ENCODE data around the gene VPS51. TPM values are rescaled to one million over a fixed set of nuclear protein-coding genes. Genes with fewer than 3 reads are reported as not detected.

Gene VPS51
- total and polyA plus RNA-seq, 9 of the 15 experiments (the other 6 are each of a cell fraction or from before 2014, with no cell fraction given), result 1.8 to 143 (median 46.8) TPM

DNA sequence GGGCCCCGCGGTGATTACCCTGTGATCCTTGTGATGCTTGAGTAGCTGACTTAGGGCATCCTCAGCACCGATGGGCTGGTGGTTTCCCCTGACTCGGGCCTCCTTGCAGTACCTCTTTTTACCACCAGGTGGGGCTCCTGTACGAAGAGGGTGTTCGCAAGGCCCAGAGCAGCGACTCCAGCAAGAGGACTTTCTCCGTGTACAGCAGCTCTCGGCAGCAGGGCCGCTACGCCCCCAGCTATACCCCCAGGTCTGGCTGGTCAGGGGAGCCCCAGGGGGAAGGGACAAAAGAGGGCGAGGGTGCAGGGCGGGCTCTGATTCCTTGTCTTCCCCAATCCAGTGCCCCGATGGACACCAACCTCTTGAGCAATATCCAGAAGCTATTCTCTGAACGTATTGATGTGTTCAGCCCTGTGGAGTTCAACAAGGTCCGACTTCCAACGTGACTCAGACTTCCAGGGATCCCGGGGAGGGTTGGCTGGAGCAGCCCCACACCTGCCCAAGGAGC lies 14.4 kb downstream of the VPS51 start:
- peaks cover 21 to 48% of the 10 kb centered on the region in 2 experiments for H3K4me1 ChIP-seq (replicated peaks in 1 of 2; ENCODE audit: control insufficient read depth in 2 of 2, insufficient read depth in 2 of 2, low read length in 2 of 2)
- H3K27ac ChIP-seq (ENCODE audit: extremely low read depth, low read depth, low read length), result no peak overlapping the region; the same call in 2 of the 3 replicates
- no peak overlapping the region for H2AFZ ChIP-seq (ENCODE audit: low read depth, low read length)
- peak overlapping the region in 1 of 2 experiments; percentile 75; a peak in 2 of 4 replicates for H3K9ac ChIP-seq (ENCODE audit: insufficient read depth in 1 of 2, low read depth in 2 of 2, low read length in 2 of 2)
- DNase-seq (ENCODE audit: extremely low read depth in 1 of 4, low spot score in 3 of 4), result peak; percentile 76 to 88 (median 80)
- H3K36me3 ChIP-seq (ENCODE audit: control insufficient read depth, insufficient read depth, low read length), result peaks cover 25% of the 10 kb centered on the region; the same call in 2 of the 3 replicates
- peaks cover 5% of the 10 kb centered on the region; the same call in 2 of the 3 replicates for H3K79me2 ChIP-seq (ENCODE audit: control insufficient read depth, insufficient read depth, low read length)
- no peaks in the 10 kb centered on the region for H4K20me1 ChIP-seq (replicated peaks; ENCODE audit: control insufficient read depth, insufficient read depth, low read length)
- intact Hi-C loops (cut with micrococcal nuclease), result loop anchor here (2.0 to 10.0 kb wide), 5 partner anchors 70 to 263 kb away; partner anchors contain the start of genes CAPN1 and CDC42EP2
- H3K9me1 ChIP-seq (ENCODE audit: control insufficient read depth, insufficient read depth, low read length), result no peaks in the 10 kb centered on the region
- peak overlapping the region; percentile 14; the same call in 1 of the 2 replicates for H3K4me2 ChIP-seq (ENCODE audit: insufficient read depth, low read length)
- 6% methylated on average over 18 of the region's 18 CpGs for WGBS (ENCODE audit: insufficient coverage, low coverage, missing lambda C conversion rate)
- H3K4me3 ChIP-seq, result no peak overlapping the region
- ATAC-seq, result peak; percentile 59
- CTCF ChIA-PET (ENCODE audit: low intra/inter-chr PET ratio), result interaction anchor here (0.7 to 1.9 kb wide), 3 partner anchors 70 to 219 kb away, joined by 6 to 16 read pairs (median 10); partner anchors contain the start of gene CAPN1
- POLR2A ChIA-PET, result interaction anchor here (0.5 to 7.2 kb wide), 15 partner anchors 14 to 348 kb away, joined by 3 to 92 read pairs (median 4); partner anchors contain the start of genes BATF2, NEAT1, POLA2 and SPDYC
- peak; percentile 98 for FAIRE-seq
- no TSS peak for BruUV-seq (replicated peaks)
- no peaks in the 10 kb centered on the region for H3K9me3 ChIP-seq (replicated peaks; ENCODE audit: control insufficient read depth, insufficient read depth, low read depth, low read length)
- in situ Hi-C loops (cut with MboI), result no loop called here
- H3K27me3 ChIP-seq (ENCODE audit: control insufficient read depth in 2 of 2, insufficient read depth in 2 of 2, low read length in 2 of 2), result no peaks in the 10 kb centered on the region
- TF ChIP-seq ZNF140 (CRISPR knock-in tag; IDR thresholded peaks at IDR 0.05) (no peak), CREB1 (IDR thresholded peaks at IDR 0.05) (no peak; the same call in 1 of the 2 replicates), CREB1 (CRISPR knock-in tag; IDR thresholded peaks at IDR 0.05) (no peak), MED1 (CRISPR knock-in tag; IDR thresholded peaks at IDR 0.05; ENCODE audit: borderline replicate concordance) (no peak), ZNF766 (CRISPR knock-in tag; conservative IDR thresholded peaks at IDR 0.05) (no peak), SRF (CRISPR knock-in tag; IDR thresholded peaks at IDR 0.05) (no peak), JUND (IDR thresholded peaks at IDR 0.05; ENCODE audit: borderline replicate concordance, low read depth, low read length) (peak; percentile 38; the same call in 1 of the 2 replicates), JUND (tag; IDR thresholded peaks at IDR 0.05; ENCODE audit: borderline replicate concordance, low read depth, low read length) (no peak), HNRNPK (IDR thresholded peaks at IDR 0.05; ENCODE audit: low read depth, low read length, poor library complexity, severe bottlenecking) (no peak), CEBPG (CRISPR knock-in tag; IDR thresholded peaks at IDR 0.05) (0 out of 2 replicates have a peak, but pooled peaks have one; percentile 56), CEBPG (tag; conservative IDR thresholded peaks at IDR 0.05 in 1 of 2, IDR thresholded peaks at IDR 0.05 in 1 of 2) (peak in 1 of 2 experiments; percentile 77; a peak in 2 of 4 replicates), SMC3 (conservative IDR thresholded peaks at IDR 0.05; ENCODE audit: insufficient read depth, low read depth, low read length) (peak; percentile 73), CEBPB (tag; IDR thresholded peaks at IDR 0.05) (peak; percentile 86), ZNF785 (CRISPR knock-in tag; IDR thresholded peaks at IDR 0.05) (no peak), JUN (IDR thresholded peaks at IDR 0.05; ENCODE audit: borderline replicate concordance, low read depth, low read length) (peak; percentile 49; the same call in 1 of the 2 replicates), JUN (CRISPR knock-in tag; IDR thresholded peaks at IDR 0.05; ENCODE audit: borderline replicate concordance) (no peak)
- TF ChIP-seq, protein P1, sequence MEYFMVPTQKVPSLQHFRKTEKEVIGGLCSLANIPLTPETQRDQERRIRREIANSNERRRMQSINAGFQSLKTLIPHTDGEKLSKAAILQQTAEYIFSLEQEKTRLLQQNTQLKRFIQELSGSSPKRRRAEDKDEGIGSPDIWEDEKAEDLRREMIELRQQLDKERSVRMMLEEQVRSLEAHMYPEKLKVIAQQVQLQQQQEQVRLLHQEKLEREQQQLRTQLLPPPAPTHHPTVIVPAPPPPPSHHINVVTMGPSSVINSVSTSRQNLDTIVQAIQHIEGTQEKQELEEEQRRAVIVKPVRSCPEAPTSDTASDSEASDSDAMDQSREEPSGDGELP (CRISPR knock-in tag; IDR thresholded peaks at IDR 0.05; ENCODE audit: borderline replicate concordance), result peak; percentile 43; the same call in 1 of the 2 replicates
- TF ChIP-seq, protein P2, sequence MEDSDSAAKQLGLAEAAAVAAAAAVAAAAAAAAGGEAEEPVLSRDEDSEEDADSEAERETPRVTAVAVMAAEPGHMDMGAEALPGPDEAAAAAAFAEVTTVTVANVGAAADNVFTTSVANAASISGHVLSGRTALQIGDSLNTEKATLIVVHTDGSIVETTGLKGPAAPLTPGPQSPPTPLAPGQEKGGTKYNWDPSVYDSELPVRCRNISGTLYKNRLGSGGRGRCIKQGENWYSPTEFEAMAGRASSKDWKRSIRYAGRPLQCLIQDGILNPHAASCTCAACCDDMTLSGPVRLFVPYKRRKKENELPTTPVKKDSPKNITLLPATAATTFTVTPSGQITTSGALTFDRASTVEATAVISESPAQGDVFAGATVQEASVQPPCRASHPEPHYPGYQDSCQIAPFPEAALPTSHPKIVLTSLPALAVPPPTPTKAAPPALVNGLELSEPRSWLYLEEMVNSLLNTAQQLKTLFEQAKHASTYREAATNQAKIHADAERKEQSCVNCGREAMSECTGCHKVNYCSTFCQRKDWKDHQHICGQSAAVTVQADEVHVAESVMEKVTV (CRISPR knock-in tag; IDR thresholded peaks at IDR 0.05), result peak; percentile 53; the same call in 1 of the 2 replicates
- TF ChIP-seq, protein P3, sequence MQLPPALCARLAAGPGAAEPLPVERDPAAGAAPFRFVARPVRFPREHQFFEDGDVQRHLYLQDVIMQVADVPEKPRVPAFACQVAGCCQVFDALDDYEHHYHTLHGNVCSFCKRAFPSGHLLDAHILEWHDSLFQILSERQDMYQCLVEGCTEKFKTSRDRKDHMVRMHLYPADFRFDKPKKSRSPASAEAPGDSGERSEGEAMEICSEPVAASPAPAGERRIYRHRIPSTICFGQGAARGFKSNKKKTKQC (CRISPR knock-in tag; IDR thresholded peaks at IDR 0.05), result no peak

Measured in K562 (cell line).